Right lobe of liver (tissue), 4 donors: Measurements from ENCODE around the gene OXER1.

Source experiments
- CTCF ChIP-seq, 4 donors: fragments of 200-600 bp in 3 of 4; fragments of 450-650 bp in 1 of 4; IDR thresholded peaks; one replicate each; pipeline versions ENCODE4 v1.5.1 to v1.8.0; 2016 to 2022; ENCODE audit warnings: antibody characterized with exemption in 4 of 4, mild to moderate bottlenecking in 2 of 4
- POLR2A ChIP-seq: fragments of 450-650 bp; IDR thresholded peaks from one replicate; pipeline ENCODE4 v1.6.1; 2017; ENCODE audit warnings: antibody characterized with exemption, mild to moderate bottlenecking
- donor health status: DM: no; HTN: no; CAD: no.
- donor health status: DM: no; HTN: no; CAD: no.
- donor health status: DM: no; HTN: yes; CAD: no.

- TF ChIP-seq POLR2A (no peak), CTCF (IDR thresholded peaks at IDR 0.05) (no peak)
Measured at GRCh38 chr2:42796427-42797248, 32.7 kb upstream of the OXER1 start.
